ENCODE data around the gene CNTN4. TPM values are rescaled to one million over a fixed set of nuclear protein-coding genes. Genes with fewer than 3 reads are reported as not detected.
"Not testable (repeated sequence)": the region's sequence is repeated elsewhere in the genome, so short reads cannot be mapped to it uniquely, and the experiment has no call there.

CNTN4 gene
- total RNA-seq, 1 donor from 2014 or later, result 2.6 TPM

- intact Hi-C loops (cut with DNase I), result no loop called here
- DNase-seq, result no peak
- no peak for ATAC-seq (ENCODE audit: poor library complexity)
Measured at GRCh38 chr3:2944628-2945027, 846.0 kb downstream of the CNTN4 start.

- DNase-seq (no peak), ATAC-seq (ENCODE audit: poor library complexity) (no peak)
- intact Hi-C loops (cut with DNase I), result no loop called here
Measured at GRCh38 chr3:2945121-2945520, 846.5 kb downstream of the CNTN4 start.

DNA sequence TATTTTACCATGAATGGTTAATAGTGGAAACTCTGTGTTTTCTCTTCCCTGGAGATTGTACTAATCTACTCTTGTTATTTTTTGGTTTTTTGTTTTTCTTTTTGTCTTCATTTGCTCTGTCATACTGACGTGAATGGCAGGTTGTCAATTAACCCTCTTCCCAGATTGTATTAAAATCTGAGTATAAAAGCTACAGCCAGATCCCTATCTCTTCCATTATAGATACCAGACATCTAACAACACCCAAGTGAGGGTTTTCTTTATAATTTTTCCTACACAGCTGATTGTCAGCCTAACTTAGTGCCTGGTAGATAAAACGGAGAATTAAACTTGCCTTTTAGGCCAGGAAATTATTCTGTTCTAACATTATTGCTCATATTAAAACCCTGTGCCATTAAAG is 848.9 kb downstream of the CNTN4 start:
- intact Hi-C loops (cut with DNase I), result no loop called here
- DNase-seq (no peak), ATAC-seq (ENCODE audit: poor library complexity) (no peak)

GRCh38 chr3:2948882-2949281 is 850.2 kb downstream of the CNTN4 start:
- intact Hi-C loops (cut with DNase I), result no loop called here
- DNase-seq (no peak), ATAC-seq (ENCODE audit: poor library complexity) (no peak)

- intact Hi-C loops (cut with DNase I), result no loop called here
- ATAC-seq (ENCODE audit: poor library complexity), result no peak
- no peak for DNase-seq
Measured at GRCh38 chr3:2950159-2950558, 851.5 kb downstream of the CNTN4 start.

DNA sequence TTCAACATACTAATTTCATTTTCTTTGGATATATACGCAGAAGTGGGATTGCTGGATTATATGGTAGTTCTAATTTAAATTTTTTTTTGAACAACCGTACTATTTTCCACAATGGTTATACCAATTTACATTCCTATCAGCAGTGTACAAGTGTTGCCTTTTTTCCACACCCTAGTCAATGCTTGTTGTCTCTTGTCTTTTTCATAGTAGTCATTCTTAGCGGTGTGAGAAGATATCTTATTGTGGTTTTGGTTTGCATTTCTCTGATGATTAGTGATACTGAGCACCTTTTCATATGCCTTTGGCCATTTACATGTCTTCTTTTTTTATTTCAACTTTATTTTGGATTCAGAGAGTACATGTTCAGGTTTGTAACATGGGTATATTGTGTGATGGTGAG is 858.4 kb downstream of the CNTN4 start:
- intact Hi-C loops (cut with DNase I), result no loop called here
- ATAC-seq (ENCODE audit: poor library complexity) (no peak), DNase-seq (no peak)

- intact Hi-C loops (cut with DNase I), result no loop called here
- DNase-seq (no peak), ATAC-seq (ENCODE audit: poor library complexity) (no peak)
Measured at GRCh38 chr3:2958551-2958950, 859.9 kb downstream of the CNTN4 start.

- DNase-seq, result no peak
- intact Hi-C loops (cut with DNase I), result no loop called here
- no peak for ATAC-seq (ENCODE audit: poor library complexity)
Measured at GRCh38 chr3:2961576-2961975, 862.9 kb downstream of the CNTN4 start.

- no peak for DNase-seq
- no peak for ATAC-seq (ENCODE audit: poor library complexity)
- intact Hi-C loops (cut with DNase I), result no loop called here
Measured at GRCh38 chr3:2967871-2968270, 869.2 kb downstream of the CNTN4 start.

- intact Hi-C loops (cut with DNase I), result no loop called here
- DNase-seq (no peak), ATAC-seq (ENCODE audit: poor library complexity) (no peak)
Measured at GRCh38 chr3:2968475-2968874, 869.8 kb downstream of the CNTN4 start.

- intact Hi-C loops (cut with DNase I), result no loop called here
- ATAC-seq (ENCODE audit: poor library complexity), result no peak
- no peak for DNase-seq
Measured at GRCh38 chr3:2976212-2976611, 877.5 kb downstream of the CNTN4 start.

DNA sequence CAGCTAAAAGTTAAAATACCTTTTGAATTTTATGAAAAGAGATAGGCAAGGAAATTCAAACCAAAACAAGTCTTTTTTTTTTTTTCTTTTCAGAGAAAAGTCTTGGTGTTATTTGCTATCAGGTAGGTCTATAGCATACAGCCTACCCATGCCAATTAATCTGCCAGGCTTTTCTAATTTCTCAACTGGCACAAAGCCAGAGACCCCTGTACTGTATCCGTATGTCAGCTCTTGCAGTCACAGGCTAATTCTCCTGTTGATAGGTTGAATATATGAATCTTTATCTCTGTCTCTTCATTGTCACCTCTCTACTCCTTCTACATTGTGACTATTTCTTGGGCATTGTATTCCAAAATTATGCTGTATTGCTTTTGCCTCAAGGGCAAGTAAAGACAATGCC is 878.1 kb downstream of the CNTN4 start:
- intact Hi-C loops (cut with DNase I), result no loop called here
- no peak for DNase-seq
- ATAC-seq (ENCODE audit: poor library complexity), result no peak

- intact Hi-C loops (cut with DNase I), result no loop called here
- no peak for ATAC-seq (ENCODE audit: poor library complexity)
Measured at GRCh38 chr3:2978977-2979732, 880.5 kb downstream of the CNTN4 start.

GRCh38 chr3:2984005-2984830 is 885.6 kb downstream of the CNTN4 start:
- ATAC-seq (ENCODE audit: poor library complexity), result no peak
- DNase-seq, result no peak
- intact Hi-C loops (cut with DNase I), result no loop called here

More at GRCh38 chr3:2978977-2979732, 880.5 kb downstream of the CNTN4 start:
- DNase-seq, result no peak

GRCh38 chr3:2984831-2985220 is 886.2 kb downstream of the CNTN4 start:
- intact Hi-C loops (cut with DNase I), result no loop called here
- no peak for DNase-seq
- no peak for ATAC-seq (ENCODE audit: poor library complexity)

DNA sequence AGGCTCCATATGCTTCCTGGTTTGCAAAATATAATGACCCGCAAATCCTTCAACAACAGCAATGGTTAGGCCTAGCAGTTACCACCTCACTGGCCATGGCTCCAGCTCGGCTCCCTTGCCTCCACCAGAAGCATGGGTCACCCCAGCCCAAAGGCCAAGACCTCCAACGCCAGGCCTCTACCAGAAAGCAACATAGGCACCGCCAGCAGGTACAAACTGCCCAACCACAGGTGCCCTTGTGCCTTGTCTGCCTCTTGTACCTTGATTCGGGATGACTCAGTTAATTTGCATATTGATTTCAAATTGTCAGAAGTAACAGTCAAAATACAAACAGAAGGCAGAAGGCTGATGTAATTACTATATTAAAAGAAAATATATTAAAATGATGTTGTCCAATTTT is 886.8 kb downstream of the CNTN4 start:
- ATAC-seq (ENCODE audit: poor library complexity), result no peak
- DNase-seq, result no peak
- intact Hi-C loops (cut with DNase I), result no loop called here

DNA sequence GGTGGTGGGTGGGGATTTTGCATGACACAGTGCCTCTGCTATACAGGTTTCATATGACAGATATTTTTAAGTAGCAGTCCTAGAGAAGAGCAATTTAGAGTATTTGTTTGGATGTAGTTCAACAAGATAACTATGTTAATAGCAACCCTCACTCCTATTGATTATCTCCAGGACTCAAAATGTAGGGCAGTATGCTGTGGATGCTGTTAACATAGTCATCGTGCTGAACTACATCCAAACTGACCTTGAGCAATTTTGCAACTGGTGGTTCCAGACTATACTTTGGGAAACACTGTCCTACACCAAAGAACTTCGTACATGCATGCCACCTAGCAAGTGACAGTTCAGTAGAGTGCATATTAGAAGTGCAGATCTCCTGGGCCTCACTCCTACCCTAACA is 893.9 kb downstream of the CNTN4 start:
- DNase-seq (no peak), ATAC-seq (ENCODE audit: poor library complexity) (peak; percentile 95)
- intact Hi-C loops (cut with DNase I), result no loop called here

- DNase-seq; ATAC-seq (ENCODE audit: poor library complexity); intact Hi-C loops (cut with DNase I): not testable (repeated sequence)
Measured at GRCh38 chr3:2993130-2993529, 894.5 kb downstream of the CNTN4 start.

GRCh38 chr3:2993736-2994135 is 895.1 kb downstream of the CNTN4 start:
- ATAC-seq (ENCODE audit: poor library complexity) (no peak), DNase-seq (no peak)
- intact Hi-C loops (cut with DNase I), result no loop called here

DNA sequence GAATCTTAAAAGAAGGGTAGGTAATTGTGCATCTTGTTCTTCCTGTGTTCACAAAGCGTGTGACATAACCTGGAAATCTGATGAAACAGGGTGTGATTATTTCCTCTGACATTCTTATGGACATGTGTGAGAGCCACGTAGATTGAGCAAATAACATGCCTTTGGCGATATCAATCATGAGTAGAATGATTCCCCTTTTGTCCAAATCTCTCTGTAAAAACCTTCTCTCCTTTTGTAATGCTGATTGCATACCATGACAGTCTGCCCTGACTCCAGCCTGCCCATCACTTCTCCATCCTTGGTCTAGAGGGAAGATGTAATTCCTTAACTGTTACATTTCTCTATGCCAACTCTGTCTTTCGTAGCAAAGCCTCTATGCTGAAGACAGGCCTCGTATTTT is 896.5 kb downstream of the CNTN4 start:
- intact Hi-C loops (cut with DNase I), result no loop called here
- ATAC-seq (ENCODE audit: poor library complexity), result no peak
- DNase-seq, result no peak

Data from Right ventricle myocardium superior (tissue), 1 donor.